ACC112 (cell line): ENCODE measurements around the gene HHLA2.

ENCODE experiments used
- H2AFZ ChIP-seq: fragments of 200-600 bp; sonication (generic); one replicate; pipeline ENCODE4 v1.6.0; 2017; ENCODE audit warnings: antibody characterized with exemption, low read length; ENCODE audit not compliant: unreplicated experiment
- H3K27ac ChIP-seq: fragments of 200-600 bp; sonication (generic); 2 replicates; pipeline ENCODE4 v1.5.1; 2014; ENCODE audit warnings: low read depth, mild to moderate bottlenecking, antibody characterized with exemption, low read length, moderate library complexity
- H3K27me3 ChIP-seq: fragments of 200-600 bp; sonication (generic); 2 replicates; pipeline ENCODE4 v1.6.1; 2014; ENCODE audit warnings: mild to moderate bottlenecking, antibody characterized with exemption, low read length, moderate library complexity, mixed read lengths; ENCODE audit not compliant: insufficient read depth
- H3K36me3 ChIP-seq: fragments of 200-600 bp; sonication (generic); 2 replicates; pipeline ENCODE4 v1.6.1; 2016; ENCODE audit warnings: mild to moderate bottlenecking, antibody characterized with exemption, low read length, moderate library complexity, mixed read lengths; ENCODE audit not compliant: insufficient read depth
- H3K4me1 ChIP-seq: fragments of 200-600 bp; sonication (generic); one replicate; pipeline ENCODE4 v1.6.1; 2016; ENCODE audit warnings: low read length, mixed read lengths; ENCODE audit not compliant: insufficient read depth, unreplicated experiment, control insufficient read depth
- H3K4me3 ChIP-seq: fragments of 200-600 bp; sonication (generic); 2 replicates; pipeline ENCODE4 v1.5.1; 2014; ENCODE audit warnings: mild to moderate bottlenecking, low read depth, low read length
- H3K79me2 ChIP-seq: fragments of 200-600 bp; sonication (generic); one replicate; pipeline ENCODE4 v1.6.0; 2016; ENCODE audit warnings: low read length; ENCODE audit not compliant: control insufficient read depth, unreplicated experiment, insufficient read depth

The HHLA2 gene

GRCh38 chr3:108393128-108393900 lies 97.0 kb downstream of the HHLA2 start:
- Histone ChIP-seq H3K27me3 (peaks cover 20% of the 10 kb centered on the region), H3K36me3 (no peaks in the 10 kb centered on the region), H2AFZ (no peak overlapping the region)

GRCh38 chr3:108394016-108394415 lies 97.7 kb downstream of the HHLA2 start:
- no peak overlapping the region for H3K4me3 ChIP-seq
- no peaks in the 10 kb centered on the region for H3K79me2 ChIP-seq
- H3K27me3 ChIP-seq, result peaks cover 20% of the 10 kb centered on the region
- H2AFZ ChIP-seq, result no peak overlapping the region
- H3K27ac ChIP-seq, result no peak overlapping the region
- H3K4me1 ChIP-seq, result peaks cover 11% of the 10 kb centered on the region
- no peaks in the 10 kb centered on the region for H3K36me3 ChIP-seq

More at GRCh38 chr3:108393128-108393900, 97.0 kb downstream of the HHLA2 start:
- no peaks in the 10 kb centered on the region for H3K79me2 ChIP-seq
- H3K27ac ChIP-seq, result no peak overlapping the region
- H3K4me3 ChIP-seq, result no peak overlapping the region
- H3K4me1 ChIP-seq, result peaks cover 11% of the 10 kb centered on the region

- Histone ChIP-seq H3K36me3 (no peaks in the 10 kb centered on the region), H3K4me1 (peaks cover 11% of the 10 kb centered on the region)
These were observed 98.2 kb downstream of the HHLA2 start for GRCh38 chr3:108394563-108394962.

GRCh38 chr3:108396336-108396735 lies 100.0 kb downstream of the HHLA2 start:
- no peak overlapping the region for H3K4me3 ChIP-seq
- H3K4me1 ChIP-seq, result peaks cover 11% of the 10 kb centered on the region
- H2AFZ ChIP-seq, result no peak overlapping the region
- no peaks in the 10 kb centered on the region for H3K36me3 ChIP-seq
- H3K27ac ChIP-seq, result no peak overlapping the region
- H3K27me3 ChIP-seq, result peaks cover 14% of the 10 kb centered on the region
- no peaks in the 10 kb centered on the region for H3K79me2 ChIP-seq

More at GRCh38 chr3:108394563-108394962, 98.2 kb downstream of the HHLA2 start:
- H3K27me3 ChIP-seq, result peaks cover 20% of the 10 kb centered on the region
- no peaks in the 10 kb centered on the region for H3K79me2 ChIP-seq
- H2AFZ ChIP-seq, result no peak overlapping the region
- no peak overlapping the region for H3K27ac ChIP-seq
- no peak overlapping the region for H3K4me3 ChIP-seq

- Histone ChIP-seq H3K36me3 (no peaks in the 10 kb centered on the region), H3K27me3 (peaks cover 10% of the 10 kb centered on the region), H2AFZ (no peak overlapping the region), H3K79me2 (no peaks in the 10 kb centered on the region), H3K27ac (no peak overlapping the region), H3K4me1 (no peaks in the 10 kb centered on the region), H3K4me3 (no peak overlapping the region)
These were observed 102.2 kb downstream of the HHLA2 start for GRCh38 chr3:108398510-108398909.

GRCh38 chr3:108401836-108402235 lies 105.5 kb downstream of the HHLA2 start:
- no peaks in the 10 kb centered on the region for H3K36me3 ChIP-seq
- peaks cover 2% of the 10 kb centered on the region for H3K4me1 ChIP-seq
- H3K27ac ChIP-seq, result no peak overlapping the region

GRCh38 chr3:108403198-108403597 lies 106.8 kb downstream of the HHLA2 start:
- no peaks in the 10 kb centered on the region for H3K27me3 ChIP-seq
- H3K79me2 ChIP-seq, result no peaks in the 10 kb centered on the region
- H3K4me1 ChIP-seq, result peaks cover 2% of the 10 kb centered on the region
- no peak overlapping the region for H2AFZ ChIP-seq
- no peak overlapping the region for H3K27ac ChIP-seq
- no peak overlapping the region for H3K4me3 ChIP-seq
- no peaks in the 10 kb centered on the region for H3K36me3 ChIP-seq

More at GRCh38 chr3:108401836-108402235, 105.5 kb downstream of the HHLA2 start:
- Histone ChIP-seq H3K79me2 (no peaks in the 10 kb centered on the region), H3K4me3 (no peak overlapping the region), H3K27me3 (peaks cover 10% of the 10 kb centered on the region; the same call in 1 of the 2 replicates), H2AFZ (no peak overlapping the region)

GRCh38 chr3:108403686-108404345 lies 107.5 kb downstream of the HHLA2 start:
- H2AFZ ChIP-seq, result no peak overlapping the region
- H3K27ac ChIP-seq, result no peak overlapping the region
- H3K27me3 ChIP-seq, result no peaks in the 10 kb centered on the region
- H3K36me3 ChIP-seq, result no peaks in the 10 kb centered on the region
- H3K79me2 ChIP-seq, result no peaks in the 10 kb centered on the region
- H3K4me1 ChIP-seq, result peaks cover 2% of the 10 kb centered on the region
- H3K4me3 ChIP-seq, result no peak overlapping the region

- Histone ChIP-seq H2AFZ (no peak overlapping the region), H3K4me1 (peaks cover 2% of the 10 kb centered on the region), H3K36me3 (no peaks in the 10 kb centered on the region), H3K4me3 (no peak overlapping the region), H3K79me2 (no peaks in the 10 kb centered on the region), H3K27me3 (no peaks in the 10 kb centered on the region), H3K27ac (no peak overlapping the region)
These were observed 108.0 kb downstream of the HHLA2 start for GRCh38 chr3:108404368-108404767.

- H3K79me2 ChIP-seq, result no peaks in the 10 kb centered on the region
- H2AFZ ChIP-seq, result no peak overlapping the region
- H3K27me3 ChIP-seq, result no peaks in the 10 kb centered on the region
- H3K36me3 ChIP-seq, result no peaks in the 10 kb centered on the region
- no peak overlapping the region for H3K27ac ChIP-seq
- H3K4me1 ChIP-seq, result peaks cover 2% of the 10 kb centered on the region
- H3K4me3 ChIP-seq, result no peak overlapping the region
These were observed 109.8 kb downstream of the HHLA2 start for GRCh38 chr3:108406063-108406660.
